Lower leg skin (tissue), 3 donors: Measurements from ENCODE around the gene MSH2.

ENCODE experiments used
- POLR2A ChIP-seq, 2 donors: fragments of 450-650 bp; IDR thresholded peaks; one replicate each; pipeline ENCODE4 v1.6.1; 2016 to 2017; ENCODE audit warnings: antibody characterized with exemption in 2 of 2, mild to moderate bottlenecking in 1 of 2, moderate library complexity in 1 of 2
- TF ChIP-seq, protein P1 (sequence below), 3 donors: fragments of 450-650 bp; IDR thresholded peaks; one replicate each; pipeline ENCODE4 v1.5.1; 2016; ENCODE audit warnings: antibody characterized with exemption in 3 of 3, mild to moderate bottlenecking in 3 of 3, moderate library complexity in 2 of 3

DNA sequence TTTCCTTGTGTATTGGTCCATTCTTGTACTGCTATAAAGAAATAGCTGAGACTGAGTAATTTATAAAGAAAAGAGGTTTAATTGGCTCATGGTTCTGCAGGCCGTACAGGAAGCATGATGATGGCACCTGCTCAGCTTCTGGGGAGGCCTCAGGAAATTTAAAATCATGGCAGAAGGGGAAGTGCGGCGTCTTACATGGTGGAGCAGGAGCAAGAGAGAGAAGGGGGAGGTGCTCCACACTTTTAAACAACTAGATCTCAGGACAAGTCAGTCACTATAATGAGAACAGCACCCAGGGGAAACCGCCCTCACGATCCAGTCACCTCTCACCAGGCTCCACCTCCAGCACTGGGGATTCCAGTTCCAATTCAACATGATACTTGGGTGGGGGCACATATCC, 54.3 kb downstream of the MSH2 start:
- TF ChIP-seq, protein P1, sequence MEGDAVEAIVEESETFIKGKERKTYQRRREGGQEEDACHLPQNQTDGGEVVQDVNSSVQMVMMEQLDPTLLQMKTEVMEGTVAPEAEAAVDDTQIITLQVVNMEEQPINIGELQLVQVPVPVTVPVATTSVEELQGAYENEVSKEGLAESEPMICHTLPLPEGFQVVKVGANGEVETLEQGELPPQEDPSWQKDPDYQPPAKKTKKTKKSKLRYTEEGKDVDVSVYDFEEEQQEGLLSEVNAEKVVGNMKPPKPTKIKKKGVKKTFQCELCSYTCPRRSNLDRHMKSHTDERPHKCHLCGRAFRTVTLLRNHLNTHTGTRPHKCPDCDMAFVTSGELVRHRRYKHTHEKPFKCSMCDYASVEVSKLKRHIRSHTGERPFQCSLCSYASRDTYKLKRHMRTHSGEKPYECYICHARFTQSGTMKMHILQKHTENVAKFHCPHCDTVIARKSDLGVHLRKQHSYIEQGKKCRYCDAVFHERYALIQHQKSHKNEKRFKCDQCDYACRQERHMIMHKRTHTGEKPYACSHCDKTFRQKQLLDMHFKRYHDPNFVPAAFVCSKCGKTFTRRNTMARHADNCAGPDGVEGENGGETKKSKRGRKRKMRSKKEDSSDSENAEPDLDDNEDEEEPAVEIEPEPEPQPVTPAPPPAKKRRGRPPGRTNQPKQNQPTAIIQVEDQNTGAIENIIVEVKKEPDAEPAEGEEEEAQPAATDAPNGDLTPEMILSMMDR (IDR thresholded peaks at IDR 0.05) = no peak
- TF ChIP-seq POLR2A (IDR thresholded peaks at IDR 0.05) = no peak
